ENCODE results near the gene FBN1.

The FBN1 gene

DNA sequence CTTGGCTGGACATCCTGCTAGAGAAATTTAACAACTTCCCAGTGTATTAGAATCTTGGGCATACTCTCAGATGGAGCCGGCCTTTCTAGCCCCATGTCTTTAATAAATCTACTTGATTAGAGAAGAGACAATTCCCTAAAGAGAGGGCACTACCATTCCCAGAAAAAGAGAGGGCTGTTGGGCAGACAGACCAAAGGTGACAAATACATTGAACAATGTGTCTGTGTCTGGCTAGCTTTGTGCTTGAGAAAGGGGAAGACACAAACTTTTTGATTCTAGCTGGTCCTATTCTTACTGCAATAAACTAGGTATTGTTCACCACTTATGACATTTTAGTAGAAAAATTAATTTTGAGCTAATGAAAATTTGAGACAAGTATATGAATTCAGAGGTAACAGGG, 256.6 kb downstream of the FBN1 start:
- DNase-seq = no peak

GRCh38 chr15:48388016-48388851, 257.3 kb downstream of the FBN1 start:
- no peak for DNase-seq

GRCh38 chr15:48385031-48385830, 260.3 kb downstream of the FBN1 start:
- DNase-seq = no peak

DNA sequence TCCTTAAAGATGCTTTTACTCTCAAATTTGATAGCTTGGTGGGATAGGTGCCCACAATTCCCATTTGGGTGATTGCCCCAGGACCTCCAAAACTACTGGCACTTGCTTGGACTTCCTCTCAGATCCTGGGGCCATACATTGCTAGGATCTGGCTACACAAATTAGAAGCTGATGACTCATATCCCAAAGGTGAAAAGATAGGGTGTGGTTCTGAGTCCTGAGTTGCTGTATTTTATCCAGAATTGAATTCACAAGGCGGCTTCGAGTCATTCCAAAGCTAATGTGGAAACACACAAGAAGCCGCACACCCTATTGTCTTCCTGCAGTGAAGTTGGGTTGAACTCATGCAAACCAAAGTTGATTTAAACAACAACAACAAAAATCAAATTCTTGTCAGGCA, 260.9 kb downstream of the FBN1 start:
- no peak for DNase-seq

GRCh38 chr15:48383031-48383430, 262.5 kb downstream of the FBN1 start:
- DNase-seq = no peak

- DNase-seq = no peak
Measured at GRCh38 chr15:48381861-48382260, 263.6 kb downstream of the FBN1 start.

DNA sequence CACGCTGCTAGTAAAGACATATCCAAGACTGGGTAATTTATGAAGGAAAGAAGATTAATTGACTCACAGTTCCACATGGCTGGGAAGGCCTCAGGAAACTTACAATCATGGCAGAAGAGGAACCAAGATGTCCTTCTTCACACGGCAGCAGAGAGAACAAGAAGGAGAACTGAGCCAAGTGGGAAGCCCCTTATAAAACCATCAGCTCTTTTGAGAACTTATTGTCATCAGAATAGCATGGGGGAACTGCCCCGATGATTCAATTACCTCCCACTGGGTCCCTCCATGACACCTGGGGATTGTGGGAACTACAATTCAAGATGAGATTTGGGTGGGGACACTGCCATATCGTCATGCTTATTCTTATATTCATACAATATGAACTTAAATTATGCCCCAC, 265.3 kb downstream of the FBN1 start:
- no peak for DNase-seq

DNA sequence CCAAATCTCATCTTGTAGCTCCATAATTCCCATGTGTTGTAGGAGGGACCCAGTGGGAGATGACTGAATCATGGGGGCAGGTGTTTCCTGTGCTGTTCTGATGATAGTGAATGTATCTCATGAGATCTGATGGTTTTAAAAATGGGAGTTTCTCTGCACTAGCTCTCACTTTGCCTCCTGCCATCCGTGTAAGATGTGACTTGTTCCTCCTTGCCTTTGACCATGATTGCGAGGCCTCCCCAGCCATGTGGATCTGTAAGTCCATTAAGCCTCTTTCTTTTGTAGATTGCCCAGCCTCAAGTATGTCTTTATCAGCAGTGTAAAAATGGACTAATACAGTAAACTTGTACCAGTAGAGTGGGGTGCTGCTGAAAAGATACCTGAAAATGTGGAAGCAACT, 269.7 kb downstream of the FBN1 start:
- DNase-seq = no peak

DNA sequence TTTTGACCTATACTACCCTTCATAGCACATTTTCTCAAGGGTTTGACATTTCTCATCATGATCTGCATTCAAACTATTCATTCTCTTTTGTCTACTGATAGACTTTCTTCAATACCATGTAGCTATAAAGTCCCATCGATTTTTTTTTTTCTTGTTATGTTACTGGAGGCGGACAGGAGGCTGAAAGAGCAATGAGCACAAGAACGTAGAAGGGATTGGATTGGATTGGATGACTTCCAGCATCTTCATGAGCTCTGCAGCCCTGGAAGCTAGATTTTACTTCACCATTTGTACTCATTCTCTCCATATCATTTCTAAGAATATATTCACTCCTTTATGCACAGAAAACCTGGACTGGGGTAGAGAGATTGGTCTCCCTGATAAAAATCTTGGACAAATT, 271.0 kb downstream of the FBN1 start:
- no peak for DNase-seq

DNA sequence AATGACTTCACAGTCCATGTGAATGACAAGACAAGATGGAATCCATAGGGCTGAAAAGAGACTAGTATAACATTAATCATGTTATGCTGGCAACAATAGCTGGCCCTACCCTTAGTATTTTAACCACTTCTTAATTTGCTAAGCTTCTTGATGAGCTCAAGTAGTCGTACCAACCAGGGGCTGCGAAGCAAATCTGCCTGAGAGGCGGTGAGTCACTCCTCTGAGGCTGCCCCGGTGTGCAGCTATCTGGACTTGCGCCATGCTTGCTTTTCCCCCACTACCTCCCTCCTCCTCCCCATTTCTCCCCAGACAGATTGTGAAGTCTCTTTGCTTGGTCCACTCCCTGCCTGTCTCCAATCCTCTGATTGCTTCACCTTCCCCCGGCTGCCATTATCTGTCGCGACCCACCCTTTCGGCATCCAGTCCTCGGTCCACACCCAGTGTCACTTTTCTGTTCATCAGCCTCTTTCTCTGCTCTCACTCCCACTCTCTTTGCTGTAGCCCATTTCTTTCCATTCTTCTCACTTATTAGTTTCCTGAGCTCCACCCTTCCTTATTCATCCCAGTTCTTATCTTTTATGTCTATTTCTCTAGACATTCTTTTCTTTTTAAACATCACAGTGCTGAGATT, 271.6 kb downstream of the FBN1 start:
- DNase-seq = no peak

DNA sequence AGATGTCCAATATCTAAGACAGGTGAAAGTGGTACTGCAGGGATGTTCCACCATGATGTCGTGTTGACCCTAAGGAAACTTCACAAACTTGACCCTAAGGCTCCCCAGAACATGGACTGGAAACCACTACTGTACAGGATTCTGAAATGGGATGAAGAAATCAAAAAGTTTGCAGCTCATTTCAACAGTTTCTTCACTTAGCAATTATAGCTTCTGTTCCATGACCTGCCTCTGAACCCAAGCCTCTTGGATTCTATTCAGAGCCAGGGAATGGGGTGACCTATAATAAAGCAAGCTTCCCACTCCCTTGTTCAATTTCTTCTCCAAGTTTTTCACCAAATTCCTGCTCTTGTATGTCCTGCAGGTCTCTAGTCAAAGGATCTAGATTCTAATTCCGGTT, 273.5 kb downstream of the FBN1 start:
- no peak for DNase-seq

DNA sequence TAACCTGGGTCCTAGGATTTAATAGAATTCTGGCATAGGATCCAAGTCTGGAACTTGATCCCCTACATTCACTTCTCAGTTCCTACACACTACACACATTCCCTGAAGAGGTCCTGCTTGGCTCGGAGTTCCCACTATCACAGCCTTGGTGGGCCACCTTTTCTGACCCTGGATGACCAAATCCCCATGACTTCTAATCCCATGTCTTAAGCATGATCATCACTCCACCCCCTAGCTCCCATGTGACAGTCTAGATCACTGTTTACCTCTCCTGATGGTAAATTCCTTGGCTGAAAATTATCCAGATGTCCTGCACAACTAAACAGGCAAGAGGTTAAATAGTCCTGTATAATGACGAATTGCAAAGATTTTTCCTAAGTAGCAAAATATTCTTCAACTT, 274.0 kb downstream of the FBN1 start:
- no peak for DNase-seq

GRCh38 chr15:48370460-48370859, 275.0 kb downstream of the FBN1 start:
- DNase-seq = no peak

DNA sequence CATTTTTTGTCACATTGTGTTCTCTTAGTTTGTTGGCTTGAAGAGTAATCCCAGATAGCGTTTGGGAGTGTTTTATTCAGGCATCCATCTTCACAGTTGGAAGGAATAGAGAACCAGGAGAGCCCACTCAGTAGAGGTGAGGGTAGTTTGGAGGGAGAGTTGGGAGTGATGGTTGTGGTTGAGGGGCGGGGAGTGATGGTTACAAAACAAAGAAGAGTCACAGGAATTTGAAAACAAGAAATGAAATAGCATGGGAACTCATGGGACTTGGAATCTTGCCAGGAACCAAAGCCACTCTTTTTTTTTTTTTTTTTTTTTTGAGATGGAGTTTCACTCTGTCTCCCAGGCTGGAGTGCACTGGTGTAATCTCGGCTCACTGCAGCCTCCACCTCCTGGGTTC, 278.0 kb downstream of the FBN1 start:
- no peak for DNase-seq

DNA sequence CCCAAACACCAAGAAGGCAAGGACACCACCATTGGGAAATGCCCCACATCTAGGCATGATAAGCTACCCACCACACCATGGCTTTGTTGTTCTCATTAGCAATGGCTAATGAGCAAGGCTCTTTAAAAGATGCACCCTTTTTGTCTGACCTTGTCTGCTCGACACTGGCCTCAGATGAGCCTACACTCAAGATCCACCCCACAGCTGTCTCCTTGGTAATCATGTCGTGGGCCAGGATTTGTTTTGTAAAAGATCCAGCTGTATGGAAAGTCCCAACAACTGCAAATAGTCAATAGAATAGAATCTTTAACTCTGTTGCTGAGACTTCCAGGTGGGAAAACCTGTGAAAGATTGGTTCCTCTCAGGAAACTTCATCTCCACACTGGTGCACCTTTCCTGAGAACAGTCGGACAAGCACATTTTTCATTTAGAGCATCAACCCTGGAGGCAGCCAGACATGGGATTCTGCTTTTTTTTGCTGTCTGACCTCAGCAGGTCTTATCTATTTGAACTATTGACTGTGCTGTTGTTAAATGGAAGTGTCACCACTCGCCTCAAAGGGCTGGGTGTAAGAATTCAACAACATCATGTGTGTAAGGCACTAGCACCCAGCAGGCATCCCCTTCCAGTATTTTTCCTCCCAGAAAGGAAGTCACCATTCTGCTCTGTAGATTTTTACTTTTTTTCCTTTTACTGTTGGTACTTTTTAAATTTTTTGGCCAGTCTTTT, 278.8 kb downstream of the FBN1 start:
- no peak for DNase-seq

GRCh38 chr15:48365575-48365974, 279.9 kb downstream of the FBN1 start:
- no peak for DNase-seq

- no peak for DNase-seq
Measured at GRCh38 chr15:48363474-48363873, 282.0 kb downstream of the FBN1 start.

GRCh38 chr15:48361685-48362084, 283.8 kb downstream of the FBN1 start:
- DNase-seq = no peak

DNA sequence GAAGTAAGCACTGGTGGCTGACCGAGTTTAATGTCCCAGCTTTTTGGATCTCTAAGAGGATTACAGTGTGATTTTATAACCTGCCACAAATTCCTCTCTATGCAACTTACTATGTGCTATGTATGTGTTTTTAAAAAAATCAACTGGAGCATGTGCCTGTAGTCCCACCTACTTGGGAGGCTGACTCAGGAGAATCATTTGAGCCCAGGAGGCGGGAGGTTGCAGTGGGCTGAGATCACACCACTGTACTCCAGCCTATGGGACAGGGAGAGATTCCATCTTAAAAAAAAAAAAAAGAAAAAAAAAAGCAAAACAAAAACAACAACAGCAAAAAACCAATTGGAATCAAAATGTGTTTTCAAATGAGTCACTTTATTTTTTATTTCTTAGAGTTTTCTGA, 284.7 kb downstream of the FBN1 start:
- DNase-seq = no peak

Data from hippocampal formation (tissue), 2 donors.